AG10803 (cell line): Measurements from ENCODE around the gene MYO9A.
"Not testable (repeated sequence)": the region's sequence is repeated elsewhere in the genome, so short reads cannot be mapped to it uniquely, and the experiment has no call there.

ENCODE experiments used
- DNase-seq: peaks from one replicate; pipeline ENCODE4 v3.0.0; 2010; ENCODE audit warnings: low read depth
- H3K4me3 ChIP-seq: 2 replicates; pipeline ENCODE4 v1.5.1; 2011; ENCODE audit warnings: mild to moderate bottlenecking, low read length, control low read depth
- CTCF ChIP-seq: conservative IDR thresholded peaks from 2 replicates; pipeline ENCODE4 v1.5.1; 2011; ENCODE audit warnings: mild to moderate bottlenecking, low read length, control low read depth, inconsistent platforms

Gene MYO9A

DNA sequence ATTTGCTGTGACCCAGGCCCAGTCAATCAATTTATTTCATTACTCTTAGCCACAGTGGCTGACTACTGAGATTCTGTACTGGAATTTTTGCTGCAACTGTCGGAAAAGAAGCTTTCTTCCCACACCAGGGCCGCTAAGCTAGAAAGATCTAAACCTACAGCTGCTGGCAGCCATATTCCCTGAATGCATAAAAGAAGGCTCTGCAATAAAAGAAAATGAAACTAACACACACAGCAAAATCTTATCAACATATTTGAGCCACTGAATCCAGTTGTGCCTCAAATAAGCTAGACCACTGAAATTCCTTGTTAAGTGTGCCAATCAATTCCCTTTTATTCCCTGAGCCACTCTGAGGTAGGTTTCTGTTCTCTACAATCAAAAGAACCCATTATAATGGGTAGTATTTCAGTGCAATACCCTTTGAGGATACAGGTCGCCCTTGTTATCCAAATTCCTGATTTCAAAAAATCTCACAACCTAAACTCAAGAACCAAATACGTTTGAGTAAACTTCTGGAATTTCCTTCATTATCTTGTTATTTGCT, 60.3 kb downstream of the MYO9A start:
- no peak overlapping the region for H3K4me3 ChIP-seq
- DNase-seq = no peak
- TF ChIP-seq CTCF = no peak

- H3K4me3 ChIP-seq, DNase-seq: not testable (repeated sequence)
Observed at GRCh38 chr15:72056217-72056616, 61.7 kb downstream of the MYO9A start.

GRCh38 chr15:72053297-72053696, 64.7 kb downstream of the MYO9A start:
- not testable (repeated sequence) for DNase-seq, H3K4me3 ChIP-seq

DNA sequence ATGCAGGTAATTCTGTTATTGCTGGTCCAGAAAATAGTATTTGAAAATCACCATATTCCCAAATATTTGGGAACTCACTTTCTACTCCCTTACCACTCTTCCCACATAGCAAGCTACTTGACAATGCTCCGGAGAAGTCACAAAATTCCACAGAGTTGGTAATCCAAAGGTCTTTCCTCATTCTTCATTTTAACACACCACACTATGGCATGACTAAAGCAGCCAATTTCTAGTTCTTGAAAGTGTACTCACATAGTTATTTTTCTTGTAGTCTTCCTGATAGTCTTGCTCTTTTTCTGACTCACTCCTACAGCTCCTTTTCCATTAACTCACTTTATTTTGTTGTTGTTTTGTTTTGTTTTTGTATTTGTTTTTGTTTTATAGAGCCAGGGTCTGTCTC, 67.2 kb downstream of the MYO9A start:
- DNase-seq = peak; percentile 27
- no peak for TF ChIP-seq CTCF
- H3K4me3 ChIP-seq = no peak overlapping the region

DNA sequence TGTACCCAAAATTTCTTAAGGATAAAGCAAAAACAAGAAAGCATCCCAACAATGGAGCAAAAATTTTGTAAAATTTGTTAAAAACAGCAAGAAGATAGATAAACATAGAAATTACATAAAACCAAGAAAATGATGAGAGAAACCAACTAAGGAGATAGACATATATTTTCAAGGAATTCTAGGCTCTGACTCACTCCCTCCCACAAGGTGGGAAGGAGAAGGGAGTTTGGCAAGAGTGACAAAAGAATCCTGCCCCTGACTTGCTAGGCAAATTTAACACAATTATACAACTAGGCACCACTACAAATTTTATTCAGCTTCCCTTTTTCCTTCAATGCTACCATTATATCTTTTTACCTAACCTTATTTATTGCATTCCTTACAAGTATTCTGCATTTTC, 70.9 kb downstream of the MYO9A start:
- H3K4me3 ChIP-seq = no peak overlapping the region
- DNase-seq = peak; percentile 31
- no peak for TF ChIP-seq CTCF

- no peak for DNase-seq
- no peak overlapping the region for H3K4me3 ChIP-seq
- TF ChIP-seq CTCF = no peak
Observed at GRCh38 chr15:72044956-72045355, 73.0 kb downstream of the MYO9A start.

DNA sequence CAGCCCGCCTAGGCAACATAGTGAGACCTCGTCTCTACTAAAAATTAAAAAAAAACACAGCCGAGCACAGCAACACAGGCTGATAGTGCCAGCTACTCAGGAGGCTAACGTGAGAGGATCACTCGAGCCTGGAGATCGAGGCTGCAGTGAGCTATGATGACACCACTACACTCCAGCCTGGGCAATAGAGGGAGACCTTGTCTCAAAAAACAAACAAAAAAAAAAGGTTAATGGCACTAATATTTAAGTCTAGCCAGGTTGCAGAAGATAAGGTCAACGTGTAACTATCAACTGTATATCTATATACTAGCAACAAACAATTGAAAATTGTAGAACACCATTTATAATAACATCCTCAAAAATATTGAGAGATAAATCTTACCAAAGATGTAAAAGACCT, 75.1 kb downstream of the MYO9A start:
- TF ChIP-seq CTCF = no peak
- no peak overlapping the region for H3K4me3 ChIP-seq
- no peak for DNase-seq

- TF ChIP-seq CTCF = no peak
- peak; percentile 18 for DNase-seq
- H3K4me3 ChIP-seq = no peak overlapping the region
Observed at GRCh38 chr15:72042054-72042453, 75.9 kb downstream of the MYO9A start.
